Stimulated activated CD8-positive, alpha-beta memory T cell treated with anti-CD3 and anti-CD28 coated beads, Interleukin-2, amount 100 ng/mL, for 48 hours (primary cell): ENCODE measurements around the gene CDH1.
A peak's percentile ranks its signal among the peaks of the same experiment; 100 is the strongest.

Experiments
- DNase-seq, 2 donors: peaks; one replicate each; pipeline ENCODE4 v3.0.0-alpha.2; 2020; ENCODE audit warnings: low read depth in 2 of 2

The CDH1 gene

DNA sequence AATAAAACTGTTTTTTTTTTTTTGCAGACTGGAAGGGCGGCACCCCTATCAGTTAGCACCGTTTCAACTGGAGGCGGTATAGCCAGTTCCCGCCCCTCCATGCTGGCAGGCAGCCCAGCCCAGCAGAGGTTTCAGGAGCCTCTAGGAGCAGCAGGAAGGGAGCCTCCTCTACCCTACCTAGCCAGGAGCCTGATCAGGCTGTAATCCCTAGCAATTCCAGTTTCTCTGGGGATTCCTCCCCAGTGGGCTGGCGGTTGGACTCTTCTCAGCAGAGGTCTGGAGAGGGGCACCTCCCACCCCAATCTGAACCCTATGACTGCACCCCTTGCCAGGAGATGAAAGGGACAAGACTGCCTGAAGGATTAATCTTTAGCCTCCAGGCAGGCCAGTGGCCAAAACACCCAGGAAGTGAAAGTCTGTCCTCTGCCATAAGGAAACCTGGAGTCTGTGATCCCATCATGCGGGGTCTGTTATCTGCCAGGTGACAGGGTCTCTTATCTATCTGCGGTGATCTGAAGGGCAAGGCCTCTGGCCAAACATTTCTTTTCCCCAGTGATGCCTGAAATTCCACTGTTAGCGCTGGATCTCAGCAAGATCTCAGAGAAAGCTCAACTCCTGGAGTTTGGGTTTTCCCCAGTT, 4.9 kb upstream of the CDH1 start:
- no peak for DNase-seq

DNA sequence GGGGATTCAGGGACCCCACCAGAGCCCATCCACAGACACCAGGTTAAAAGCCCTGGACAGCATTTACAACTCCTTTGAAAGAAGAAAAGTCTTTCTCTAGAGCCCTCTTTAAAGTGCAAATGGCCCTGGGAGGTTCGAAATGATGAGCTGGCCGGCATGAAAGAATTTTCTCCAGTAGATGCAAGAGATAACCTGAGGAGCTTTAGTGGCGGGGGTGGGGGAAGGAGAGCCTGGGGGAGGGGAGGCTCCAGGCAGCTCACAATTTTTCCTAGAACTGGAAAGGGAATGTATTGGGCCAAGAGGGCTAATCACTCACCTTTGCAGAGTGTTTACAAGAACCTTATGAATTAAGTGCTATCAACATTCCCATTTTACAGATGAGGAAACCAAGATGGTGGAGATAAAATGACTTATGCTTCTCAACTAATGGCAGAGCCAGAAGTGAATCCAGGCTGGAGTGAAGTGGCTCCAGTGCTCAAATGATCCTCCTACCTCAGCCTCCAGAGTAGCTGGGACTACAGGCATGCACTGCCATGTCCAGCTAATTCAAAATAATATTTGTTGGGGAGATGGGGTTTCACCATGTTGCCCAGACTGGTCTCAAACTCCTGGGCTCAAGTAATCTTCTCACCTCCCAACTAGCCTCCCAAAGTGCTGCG, 4.2 kb upstream of the CDH1 start:
- no peak for DNase-seq

DNA sequence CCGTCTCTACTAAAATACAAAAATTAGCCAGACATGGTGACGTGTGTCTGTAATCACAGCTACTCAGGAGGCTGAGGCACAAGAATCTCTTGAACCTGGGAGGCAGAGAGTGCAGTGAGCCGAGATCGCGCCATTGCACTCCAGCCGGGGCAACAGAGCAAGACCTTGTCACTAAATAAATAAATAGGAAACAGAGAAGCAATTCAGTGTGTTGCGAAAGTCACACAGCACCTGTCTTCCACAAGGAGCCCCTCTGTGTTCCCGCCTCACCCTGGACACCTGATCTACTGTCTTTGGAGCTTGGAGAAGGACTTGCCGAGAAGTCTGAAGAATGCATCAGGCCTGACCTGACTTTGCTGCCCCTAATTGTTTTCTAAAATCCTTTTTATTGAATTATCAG, 3.5 kb upstream of the CDH1 start:
- no peak for DNase-seq

DNA sequence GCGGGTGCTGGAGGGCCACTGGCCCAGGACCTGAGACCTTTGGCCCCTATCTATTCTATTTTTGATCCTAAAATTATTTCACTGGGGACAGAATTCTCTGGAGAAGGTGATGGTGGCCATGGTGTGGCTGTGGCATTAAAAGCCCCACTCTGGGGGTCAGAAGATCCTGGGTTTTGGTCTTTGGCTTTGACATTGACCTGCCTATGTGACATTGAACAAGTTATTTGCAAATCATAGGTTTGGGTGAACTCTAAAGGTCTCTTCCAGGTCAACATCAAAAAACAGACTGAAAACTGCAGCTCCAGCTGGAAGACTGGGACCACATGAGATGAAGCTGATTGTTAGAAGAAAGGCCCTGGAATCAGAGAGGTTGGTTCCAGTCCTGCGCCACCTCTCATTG, 2.3 kb upstream of the CDH1 start:
- no peak for DNase-seq

DNA sequence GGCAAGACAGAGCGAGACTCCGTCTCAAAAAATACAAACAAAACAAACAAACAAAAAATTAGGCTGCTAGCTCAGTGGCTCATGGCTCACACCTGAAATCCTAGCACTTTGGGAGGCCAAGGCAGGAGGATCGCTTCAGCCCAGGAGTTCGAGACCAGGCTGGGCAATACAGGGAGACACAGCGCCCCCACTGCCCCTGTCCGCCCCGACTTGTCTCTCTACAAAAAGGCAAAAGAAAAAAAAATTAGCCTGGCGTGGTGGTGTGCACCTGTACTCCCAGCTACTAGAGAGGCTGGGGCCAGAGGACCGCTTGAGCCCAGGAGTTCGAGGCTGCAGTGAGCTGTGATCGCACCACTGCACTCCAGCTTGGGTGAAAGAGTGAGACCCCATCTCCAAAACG, 531 bp upstream of the CDH1 start:
- no peak for DNase-seq

DNA sequence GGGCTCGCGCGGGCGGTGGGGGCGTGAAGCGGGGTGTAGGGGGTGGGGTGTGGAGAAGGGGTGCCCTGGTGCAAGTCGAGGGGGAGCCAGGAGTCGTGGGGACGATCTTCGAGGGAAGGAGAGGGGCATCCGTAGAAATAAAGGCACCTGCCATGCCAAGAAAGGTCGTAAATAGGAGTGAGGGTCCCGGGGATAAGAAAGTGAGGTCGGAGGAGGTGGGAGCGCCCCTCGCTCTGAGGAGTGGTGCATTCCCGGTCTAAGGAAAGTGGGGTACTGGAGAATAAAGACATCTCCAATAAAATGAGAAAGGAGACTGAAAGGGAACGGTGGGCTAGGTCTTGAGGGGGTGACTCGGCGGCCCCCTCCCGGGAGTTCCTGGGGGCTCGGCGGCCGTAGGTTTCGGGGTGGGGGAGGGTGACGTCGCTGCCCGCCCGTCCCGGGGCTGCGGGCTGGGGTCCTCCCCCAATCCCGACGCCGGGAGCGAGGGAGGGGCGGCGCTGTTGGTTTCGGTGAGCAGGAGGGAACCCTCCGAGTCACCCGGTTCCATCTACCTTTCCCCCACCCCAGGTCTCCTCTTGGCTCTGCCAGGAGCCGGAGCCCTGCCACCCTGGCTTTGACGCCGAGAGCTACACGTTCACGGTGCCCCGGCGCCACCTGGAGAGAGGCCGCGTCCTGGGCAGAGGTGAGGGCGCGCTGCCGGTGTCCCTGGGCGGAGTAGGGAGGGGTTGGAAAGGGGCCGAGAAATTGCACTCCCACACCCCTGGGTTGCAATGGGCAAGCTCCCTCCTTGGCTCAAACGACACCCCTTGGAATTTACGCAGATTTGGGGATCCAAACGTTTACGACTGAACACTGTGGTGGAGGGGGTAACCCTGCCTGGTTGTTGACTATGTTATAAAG, 888 bp downstream of the CDH1 start:
- DNase-seq = no peak

DNA sequence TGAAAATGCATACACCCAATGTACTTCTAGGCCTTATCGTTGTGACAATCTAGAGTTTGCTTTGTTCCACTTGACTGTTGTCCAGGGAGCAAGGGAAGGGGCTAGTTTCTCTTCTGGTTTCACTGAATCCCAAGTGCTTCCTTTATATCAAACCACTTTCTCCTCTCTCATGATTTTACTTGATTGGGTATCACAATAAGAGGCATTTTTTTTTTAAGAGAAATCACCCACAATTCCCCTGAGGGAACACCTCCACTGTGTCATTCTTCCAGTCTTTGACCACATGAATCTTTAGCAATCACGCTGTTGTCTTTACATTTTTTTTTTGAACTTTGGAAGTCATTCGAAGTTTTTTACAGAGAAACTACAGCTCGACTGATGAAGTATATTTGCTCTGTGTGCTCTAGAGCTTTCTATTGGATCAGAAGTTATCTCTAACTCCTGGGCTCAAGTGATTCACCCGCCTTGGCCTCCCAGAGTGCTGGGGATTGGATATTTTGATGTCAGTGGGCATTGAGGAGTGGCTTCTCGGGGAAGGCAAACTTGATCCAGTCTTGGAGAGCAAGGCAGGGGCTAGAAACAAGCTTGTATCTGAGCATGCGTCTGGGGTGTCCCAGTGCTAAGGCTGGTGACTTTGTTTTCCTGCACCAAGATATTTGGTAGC, 3.0 kb downstream of the CDH1 start:
- DNase-seq = no peak

DNA sequence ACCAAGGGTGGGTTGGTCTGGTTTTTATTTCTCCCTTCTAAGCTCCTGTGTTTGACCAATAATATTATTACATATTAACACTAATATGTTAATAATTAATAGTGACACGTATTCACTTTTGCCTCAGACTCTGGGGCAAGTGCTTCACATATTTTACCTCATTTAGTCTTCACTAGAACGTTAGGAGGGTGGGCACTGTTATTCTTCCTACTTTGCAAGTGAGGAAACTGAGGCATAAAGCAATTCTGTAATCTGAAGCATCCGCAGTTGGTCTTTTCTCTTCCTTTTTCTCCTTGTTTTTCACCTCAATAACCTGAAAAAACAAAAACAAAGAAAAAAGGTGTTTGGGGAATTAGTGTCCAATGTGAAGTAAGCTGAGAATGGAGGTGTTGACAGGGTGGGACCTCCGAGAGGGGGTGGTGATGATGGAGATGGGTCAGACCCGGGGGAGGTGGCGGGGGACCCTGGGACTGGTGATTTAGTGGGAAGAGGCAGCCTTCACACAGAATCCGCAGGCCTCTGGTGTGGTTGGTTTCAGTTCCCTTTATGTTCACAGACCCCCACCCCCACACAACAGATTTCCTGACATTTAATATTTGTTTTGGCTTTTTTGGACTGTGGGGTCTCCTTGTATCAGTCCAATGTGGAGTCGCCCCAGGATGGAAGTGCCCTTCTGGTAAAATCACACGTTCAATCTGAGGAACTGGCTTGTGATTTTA, 3.7 kb downstream of the CDH1 start:
- DNase-seq = no peak

DNA sequence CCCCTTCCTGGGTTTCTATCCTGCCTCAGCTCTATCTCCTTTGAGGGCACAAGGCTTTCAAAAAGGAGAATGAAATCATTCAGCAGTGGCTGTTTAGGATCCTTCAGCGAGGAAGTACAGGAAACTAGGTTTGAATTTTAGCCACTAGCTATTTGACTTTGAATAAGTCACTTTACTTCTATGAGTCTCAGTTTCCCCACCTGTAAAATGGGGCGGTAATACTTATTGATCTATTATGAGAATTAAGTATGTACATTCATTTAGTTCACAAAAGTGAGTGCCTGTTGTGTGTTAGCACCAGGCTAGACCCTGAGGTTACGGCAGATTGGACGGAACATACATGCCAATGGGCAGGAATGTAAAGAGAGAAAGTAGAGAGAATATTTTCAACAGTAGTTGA, 6.6 kb downstream of the CDH1 start:
- DNase-seq = no peak

DNA sequence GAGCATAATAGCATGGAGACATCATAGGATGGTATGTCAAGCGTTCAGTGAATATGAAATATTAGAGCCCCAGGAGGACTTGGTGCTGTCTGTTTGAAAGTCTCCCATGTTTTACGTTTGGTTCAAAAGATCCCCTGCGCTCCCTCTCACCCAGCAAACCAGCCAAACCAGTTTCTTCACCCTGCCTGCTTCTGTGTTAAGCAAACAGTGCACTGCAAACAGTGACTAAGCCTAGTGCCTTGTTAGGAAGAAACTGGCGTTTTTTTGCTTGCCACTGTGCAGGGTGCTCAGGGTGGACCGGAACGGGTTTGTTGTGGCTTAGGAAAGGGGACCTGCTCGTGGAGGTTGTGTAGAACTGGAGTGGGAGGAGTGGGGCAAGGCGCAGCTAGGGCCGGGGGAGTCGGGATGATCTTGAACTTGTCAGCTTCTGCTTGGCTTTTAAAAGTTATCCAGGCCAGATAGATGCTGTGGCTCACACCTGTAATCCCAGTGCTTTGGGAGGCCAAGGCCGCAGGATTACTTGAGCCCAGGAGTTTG, 7.7 kb downstream of the CDH1 start:
- DNase-seq = no peak

DNA sequence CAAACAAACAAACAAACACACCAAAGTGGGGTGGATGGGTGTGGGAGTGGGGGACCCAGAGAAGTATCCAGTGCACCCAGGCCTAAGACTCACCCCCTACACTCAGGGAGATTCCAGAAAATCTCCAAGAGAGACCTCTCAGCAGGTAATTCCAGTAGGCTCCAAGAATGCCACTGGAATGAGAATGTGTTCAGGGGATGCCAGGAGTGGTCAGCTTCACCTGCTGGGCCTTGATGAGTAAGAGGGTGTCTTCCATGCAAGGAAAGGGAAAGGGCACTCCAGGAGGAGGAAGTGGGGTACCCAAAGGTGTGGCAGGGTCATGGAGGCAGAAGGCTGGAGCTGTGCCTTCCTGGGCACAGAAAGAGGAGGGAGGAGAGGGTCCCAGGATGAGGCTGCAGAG, 9.9 kb downstream of the CDH1 start:
- DNase-seq = no peak

DNA sequence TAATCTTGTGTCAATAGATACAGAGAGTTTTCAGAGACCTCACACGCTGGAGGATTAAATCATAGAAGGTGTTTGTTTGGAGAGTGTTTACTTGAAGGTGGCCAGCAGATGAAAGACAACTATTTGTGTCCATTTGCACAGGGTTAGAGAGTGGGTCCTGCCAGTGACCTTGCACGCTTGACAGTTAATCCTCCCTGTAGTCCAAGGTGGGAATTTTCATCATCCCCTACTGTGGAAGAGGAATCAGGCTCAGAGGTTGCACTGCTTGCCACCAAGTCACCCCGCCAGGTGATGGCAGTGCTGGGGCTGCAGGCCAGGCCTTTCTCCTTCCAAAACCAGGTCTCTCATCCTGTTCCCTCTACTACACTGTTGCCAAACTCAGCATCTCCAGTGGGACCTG, 12.3 kb downstream of the CDH1 start:
- no peak for DNase-seq

DNA sequence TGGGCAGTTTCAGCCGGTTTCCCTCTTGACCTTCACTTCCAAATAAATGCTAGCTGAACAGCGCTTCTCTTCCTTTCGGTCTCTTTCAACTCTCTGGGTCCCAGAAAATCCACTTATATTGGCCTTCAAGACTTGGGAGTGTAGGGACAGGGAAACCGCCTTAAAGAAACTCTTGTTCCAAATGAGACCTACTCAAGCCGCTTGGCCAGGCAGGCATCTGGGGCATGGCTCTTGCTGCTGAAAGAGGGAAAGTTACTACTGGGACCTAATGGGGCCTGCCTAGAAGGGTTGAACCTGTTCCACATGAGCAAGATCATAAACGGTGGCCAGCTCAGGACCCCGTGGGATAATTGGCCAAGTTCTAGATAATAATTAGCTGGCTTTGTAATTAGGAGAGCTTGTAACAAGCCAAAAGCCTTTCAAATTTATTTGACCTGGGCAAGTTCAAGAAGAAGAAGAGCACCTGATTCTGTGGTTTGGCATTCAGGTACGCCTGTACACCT, 13.2 kb downstream of the CDH1 start:
- no peak for DNase-seq

DNA sequence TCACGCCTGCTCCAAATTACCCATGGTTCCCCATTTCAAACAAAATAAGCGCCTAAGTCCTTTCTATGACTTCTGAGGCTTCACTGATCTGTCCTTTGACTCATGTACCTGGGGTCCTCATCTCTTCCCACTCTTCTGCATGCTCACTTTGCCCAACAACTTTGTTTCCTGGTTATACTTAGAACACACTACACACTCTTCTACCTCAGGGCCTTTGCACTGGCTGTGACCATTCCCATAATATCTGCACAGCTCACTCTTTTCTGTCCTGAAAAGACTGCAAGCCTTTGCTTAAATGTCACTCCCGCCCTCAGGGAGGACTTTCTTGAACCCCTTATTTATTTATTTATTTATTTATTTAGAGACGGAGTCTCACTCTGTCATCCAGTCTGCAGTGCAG, 14.1 kb downstream of the CDH1 start:
- no peak for DNase-seq

DNA sequence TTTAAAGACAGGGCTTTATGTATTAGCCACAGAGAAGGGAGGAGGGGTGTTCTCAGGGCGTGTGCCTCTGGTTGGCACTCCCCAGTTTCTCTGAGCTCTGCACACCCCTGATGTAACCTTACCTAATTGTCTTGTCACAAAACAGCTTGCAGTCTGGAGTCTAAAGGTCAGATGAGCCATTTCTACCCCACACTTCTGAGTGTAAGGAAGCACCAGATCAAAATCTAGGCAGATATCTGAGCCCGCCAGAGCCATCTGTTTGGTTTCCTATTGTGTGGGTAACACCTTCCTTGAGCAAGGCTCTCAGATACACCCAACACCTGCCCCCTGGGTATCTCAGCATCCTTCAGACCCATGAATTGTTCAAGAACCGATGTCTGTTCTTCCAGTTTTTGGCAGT, 15.5 kb downstream of the CDH1 start:
- DNase-seq = peak in 1 of 2 donors; percentile 32

DNA sequence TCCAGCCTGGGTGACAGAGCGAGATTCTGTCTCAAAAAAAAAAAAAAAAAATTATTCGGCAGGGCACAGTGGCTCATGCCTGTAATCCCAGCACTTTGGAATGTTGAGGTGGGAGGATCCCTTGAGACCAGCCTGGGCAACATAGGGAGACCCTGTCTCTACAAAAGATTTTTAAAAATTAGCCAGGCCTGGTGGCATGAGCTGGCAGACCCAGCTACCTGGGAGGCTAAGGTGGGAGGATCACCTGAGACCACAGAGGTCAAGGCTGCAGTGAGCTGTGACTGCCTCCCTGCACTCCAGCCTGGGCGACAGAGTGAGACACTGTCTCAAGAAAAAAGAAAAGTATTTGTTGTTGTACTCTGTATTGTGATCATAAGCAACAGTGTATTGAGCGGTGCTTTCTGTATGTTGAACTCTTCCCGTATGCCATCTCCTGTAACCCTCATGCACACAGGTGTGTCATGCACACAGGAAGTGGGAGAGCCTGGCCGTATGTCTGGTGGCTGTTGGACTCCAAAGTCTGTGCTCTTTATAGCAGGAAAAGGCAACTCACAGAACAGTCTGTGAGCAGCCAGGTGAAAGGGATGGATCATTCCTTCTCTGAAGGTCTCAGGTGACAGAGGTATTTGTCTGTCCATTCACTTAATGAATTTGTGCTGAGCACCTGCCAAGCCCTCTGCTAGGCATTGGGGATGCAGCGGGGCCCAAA, 17.1 kb downstream of the CDH1 start:
- no peak for DNase-seq

DNA sequence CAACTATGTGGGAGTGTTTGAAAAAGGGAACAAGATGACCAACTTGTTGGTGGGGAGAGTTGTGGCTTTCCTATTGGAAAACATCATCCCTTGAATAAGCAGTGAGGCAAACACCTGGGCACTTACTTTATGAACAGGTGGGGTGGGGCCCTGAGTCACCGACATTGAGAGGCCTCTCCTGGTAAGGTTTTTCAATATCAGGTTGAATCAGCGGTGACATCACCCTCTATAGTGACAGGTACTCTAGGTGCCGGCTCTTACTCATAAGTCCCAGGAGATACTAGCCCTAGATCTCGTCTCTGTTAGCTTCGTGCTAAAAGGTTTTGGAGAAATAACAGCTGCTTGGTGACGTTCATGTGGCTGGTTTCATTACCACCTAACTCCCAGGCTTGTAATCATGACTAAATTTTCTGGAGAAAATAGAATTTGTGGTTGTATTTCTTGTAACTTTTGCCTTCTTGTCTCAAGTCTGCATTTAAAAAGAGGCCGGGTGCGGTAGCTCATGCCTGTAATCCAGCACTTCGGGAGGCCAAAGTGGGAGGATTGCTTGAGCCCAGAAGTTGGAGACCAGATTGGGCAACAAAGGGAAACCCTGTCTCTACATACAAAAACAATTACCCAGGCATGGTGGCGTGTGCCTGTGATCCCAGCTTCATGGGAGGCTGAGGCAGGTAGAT, 19.3 kb downstream of the CDH1 start:
- DNase-seq = peak; percentile 39 to 67

DNA sequence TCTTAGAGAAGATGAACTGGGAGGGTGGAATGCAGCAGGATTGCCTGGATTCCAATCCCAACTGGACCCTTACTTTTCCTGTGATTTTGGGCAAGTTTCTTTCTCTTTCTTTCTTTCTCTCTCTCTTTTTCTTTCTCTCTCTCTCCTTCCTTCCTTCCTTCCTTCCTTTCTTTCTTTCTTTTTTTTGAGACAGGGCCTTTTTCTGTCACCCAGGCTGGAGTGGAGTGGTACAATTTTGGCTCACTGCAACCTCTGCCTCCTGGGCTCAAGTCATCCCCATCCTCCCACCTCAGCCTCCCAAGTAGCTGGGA, 20.5 kb downstream of the CDH1 start:
- DNase-seq = no peak

DNA sequence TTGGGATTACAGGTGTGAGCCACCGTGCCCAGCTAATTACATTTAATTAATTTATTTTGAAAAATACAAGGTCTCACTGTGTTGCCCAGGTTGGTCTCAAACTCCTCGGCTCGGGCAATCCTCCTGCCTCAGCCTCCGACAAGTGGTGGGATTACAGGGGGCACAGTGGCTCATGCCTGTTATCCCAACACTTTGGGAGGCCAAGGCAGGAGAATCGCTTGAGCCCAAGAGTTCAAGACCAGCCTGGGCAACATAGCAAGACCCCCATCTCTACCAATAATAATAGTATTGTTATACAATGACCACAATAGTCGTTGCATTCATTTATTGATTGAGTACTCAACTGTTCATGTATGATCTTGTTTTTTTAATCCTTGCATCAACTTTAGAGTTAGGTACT, 22.0 kb downstream of the CDH1 start:
- DNase-seq = no peak

DNA sequence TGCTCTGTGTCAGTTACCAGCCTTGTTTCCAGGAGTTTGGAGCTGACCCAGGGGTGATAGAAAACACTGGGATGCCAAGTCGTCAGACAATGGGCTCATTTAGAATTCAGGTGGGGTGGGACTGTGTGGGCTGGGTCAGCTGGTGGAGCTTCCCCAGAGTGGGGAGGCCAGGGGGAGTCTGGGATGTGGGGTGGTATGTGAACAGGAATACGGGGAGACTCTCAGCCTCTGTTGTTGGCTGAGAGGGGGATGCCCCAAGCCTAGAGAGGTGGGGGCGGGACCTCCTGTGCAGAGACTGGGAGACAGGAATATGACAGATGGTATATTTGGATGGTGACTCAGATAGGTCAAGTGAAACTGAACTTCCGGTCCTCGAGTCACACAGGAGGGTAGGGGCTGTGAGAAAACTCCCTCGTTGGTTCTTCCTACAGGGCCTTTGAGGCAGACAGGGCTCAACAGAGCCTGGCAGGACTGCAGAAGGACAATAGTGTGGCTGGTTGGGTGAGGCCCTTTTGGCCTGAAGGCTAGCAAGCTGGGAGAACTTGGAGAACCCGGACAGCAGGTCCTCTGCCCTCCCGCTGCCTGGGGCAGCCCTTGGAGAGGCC, 23.7 kb downstream of the CDH1 start:
- peak; percentile 32 to 59 for DNase-seq
